Uterus (tissue), 4 donors: ENCODE data around the gene DNAJB14. TPM values are rescaled to one million over a fixed set of nuclear protein-coding genes. Genes with fewer than 3 reads are reported as not detected.

Experiments
- DNase-seq, 2 donors: peaks; one replicate each; pipeline ENCODE4 v3.0.0-alpha.2; 2019 to 2020
- H3K27ac ChIP-seq, 2 donors: fragments of 200-600 bp; sonication (generic); 1 replicate in 1 of 2; 2 replicates in 1 of 2; pipeline ENCODE4 v1.5.1; 2016 to 2018
- H3K27me3 ChIP-seq, 2 donors: fragments of 200-600 bp; sonication (generic); one replicate each; pipeline ENCODE4 v1.5.1; 2018 to 2019; ENCODE audit warnings: control low read depth in 1 of 2
- H3K36me3 ChIP-seq, 2 donors: fragments of 200-600 bp; sonication (generic); one replicate each; pipeline ENCODE4 v1.5.1; 2019; ENCODE audit warnings: control low read depth in 1 of 2
- H3K4me1 ChIP-seq, 2 donors: fragments of 200-600 bp; sonication (generic); one replicate each; pipeline ENCODE4 v1.5.1; 2018 to 2019; ENCODE audit warnings: control low read depth in 1 of 2
- H3K4me3 ChIP-seq, 2 donors: fragments of 200-600 bp; sonication (generic); 1 replicate in 1 of 2; 2 replicates in 1 of 2; pipeline ENCODE4 v1.5.1; 2018 to 2019; ENCODE audit warnings: mild to moderate bottlenecking in 1 of 2
- H3K9me3 ChIP-seq, 2 donors: fragments of 200-600 bp; sonication (generic); one replicate each; pipeline ENCODE4 v1.5.1; 2019; ENCODE audit warnings: control low read depth in 1 of 2
- POLR2A ChIP-seq, 2 donors: fragments of 450-650 bp; IDR thresholded peaks; one replicate each; pipeline ENCODE4 v1.6.1; 2016; ENCODE audit warnings: antibody characterized with exemption in 2 of 2, mild to moderate bottlenecking in 1 of 2, moderate library complexity in 1 of 2
- intact Hi-C: fragments of 100-400 bp; cut with DNase I; formaldehyde crosslinking; loops from one replicate; pipeline ENCODE4 v1.15.1; 2023; ENCODE audit warnings: low total_unique reads
- total RNA-seq, 4 donors: library from RNA; depleted of rRNA in 3 of 4; stranded (reverse); fragments of >200 nt in 3 of 4; gene quantifications; one replicate each; pipeline versions ENCODE4 v1.1.0 to v1.2.4, GENCODE V29; 2014 to 2023
- TF ChIP-seq, protein P1 (sequence below), 4 experiments: fragments of 200-600 bp in 2 of 4; fragments of 450-650 bp in 2 of 4; sonication (generic) in 2 of 4; IDR thresholded peaks; one replicate each; pipeline ENCODE4 v1.5.1; 2016 to 2019; ENCODE audit warnings: antibody characterized with exemption in 4 of 4, mild to moderate bottlenecking in 2 of 4, moderate library complexity in 1 of 4
- donor health status: DM: yes; HTN: yes; CAD: no.

DNAJB14 gene
- total RNA-seq, 4 donors from 2014 or later, result 33.5 to 151 (median 71.5) TPM

DNA sequence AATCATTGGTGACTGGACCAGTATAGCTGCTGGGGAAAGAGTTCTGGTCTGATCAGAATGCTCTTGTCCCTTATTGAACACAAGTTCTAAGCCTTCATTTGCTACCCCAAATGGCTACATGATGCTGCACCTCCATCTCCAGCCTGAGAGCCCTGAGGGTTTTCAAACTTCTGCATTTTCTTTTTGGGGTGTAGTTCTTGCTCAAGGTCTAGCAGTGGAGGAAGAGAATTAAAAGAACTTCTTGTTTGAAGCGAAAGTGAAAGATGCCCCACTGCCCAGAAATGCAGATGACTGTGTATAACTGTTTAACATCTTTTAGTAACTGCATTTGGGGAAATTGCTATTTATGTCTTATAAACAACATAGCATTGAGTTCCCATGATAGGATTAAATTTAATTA lies 90.7 kb downstream of the DNAJB14 start:
- DNase-seq, result no peak
- Histone ChIP-seq H3K4me3 (no peak overlapping the region), H3K27ac (peak overlapping the region in 1 of 2 donors; percentile 62), H3K4me1 (no peaks in the 10 kb centered on the region), H3K36me3 (no peaks in the 10 kb centered on the region), H3K27me3 (no peaks in the 10 kb centered on the region), H3K9me3 (no peaks in the 10 kb centered on the region)
- intact Hi-C loops, result no loop called here
- TF ChIP-seq POLR2A (IDR thresholded peaks at IDR 0.05), result no peak
- TF ChIP-seq, protein P1, sequence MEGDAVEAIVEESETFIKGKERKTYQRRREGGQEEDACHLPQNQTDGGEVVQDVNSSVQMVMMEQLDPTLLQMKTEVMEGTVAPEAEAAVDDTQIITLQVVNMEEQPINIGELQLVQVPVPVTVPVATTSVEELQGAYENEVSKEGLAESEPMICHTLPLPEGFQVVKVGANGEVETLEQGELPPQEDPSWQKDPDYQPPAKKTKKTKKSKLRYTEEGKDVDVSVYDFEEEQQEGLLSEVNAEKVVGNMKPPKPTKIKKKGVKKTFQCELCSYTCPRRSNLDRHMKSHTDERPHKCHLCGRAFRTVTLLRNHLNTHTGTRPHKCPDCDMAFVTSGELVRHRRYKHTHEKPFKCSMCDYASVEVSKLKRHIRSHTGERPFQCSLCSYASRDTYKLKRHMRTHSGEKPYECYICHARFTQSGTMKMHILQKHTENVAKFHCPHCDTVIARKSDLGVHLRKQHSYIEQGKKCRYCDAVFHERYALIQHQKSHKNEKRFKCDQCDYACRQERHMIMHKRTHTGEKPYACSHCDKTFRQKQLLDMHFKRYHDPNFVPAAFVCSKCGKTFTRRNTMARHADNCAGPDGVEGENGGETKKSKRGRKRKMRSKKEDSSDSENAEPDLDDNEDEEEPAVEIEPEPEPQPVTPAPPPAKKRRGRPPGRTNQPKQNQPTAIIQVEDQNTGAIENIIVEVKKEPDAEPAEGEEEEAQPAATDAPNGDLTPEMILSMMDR (IDR thresholded peaks at IDR 0.05), result no peak

DNA sequence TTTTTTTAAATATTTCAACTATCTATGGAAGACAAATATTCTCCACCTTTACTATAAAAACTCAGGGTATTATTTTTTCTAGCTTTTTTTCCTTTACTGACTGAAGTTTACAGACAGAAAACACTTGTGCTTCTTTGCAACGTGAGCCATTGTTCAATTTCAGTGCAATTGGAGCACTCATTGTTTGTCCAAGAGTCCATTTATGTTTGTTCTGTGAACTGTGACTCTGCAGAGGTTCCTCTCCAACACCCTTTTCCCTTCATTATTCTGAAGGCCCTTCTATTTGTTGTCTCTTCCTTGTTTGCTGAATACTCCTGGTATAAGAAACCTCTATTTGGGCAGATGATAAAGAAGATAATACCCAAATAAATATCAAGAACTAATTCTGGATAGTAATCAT lies 92.4 kb downstream of the DNAJB14 start:
- Histone ChIP-seq H3K4me1 (no peaks in the 10 kb centered on the region), H3K9me3 (no peaks in the 10 kb centered on the region), H3K27me3 (no peaks in the 10 kb centered on the region), H3K4me3 (no peak overlapping the region), H3K36me3 (no peaks in the 10 kb centered on the region), H3K27ac (no peak overlapping the region)
- intact Hi-C loops, result no loop called here
- DNase-seq, result no peak
- TF ChIP-seq POLR2A (IDR thresholded peaks at IDR 0.05), result no peak
- TF ChIP-seq, protein P1 (IDR thresholded peaks at IDR 0.05), result no peak

DNA sequence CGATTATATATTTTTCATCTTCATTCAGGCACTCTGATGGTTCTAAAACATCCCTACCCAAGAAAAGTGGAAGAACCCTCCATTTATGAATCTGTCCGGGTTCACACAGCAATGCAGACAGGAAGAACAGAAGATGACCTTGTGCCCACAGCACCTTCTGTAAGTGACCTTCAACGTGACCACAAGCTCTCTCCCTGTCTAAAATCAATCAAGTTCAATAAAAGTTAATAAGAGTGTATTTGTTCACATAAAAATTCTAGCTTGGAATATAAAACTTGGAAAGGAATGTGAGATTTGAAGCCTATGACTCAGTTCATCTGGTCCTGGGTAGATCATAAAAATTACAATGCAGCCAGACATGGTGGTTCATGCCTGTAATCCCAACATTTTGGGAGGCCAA lies 93.2 kb downstream of the DNAJB14 start:
- intact Hi-C loops, result no loop called here
- H3K9me3 ChIP-seq, result no peaks in the 10 kb centered on the region
- DNase-seq, result no peak
- TF ChIP-seq POLR2A (IDR thresholded peaks at IDR 0.05), result no peak
- TF ChIP-seq, protein P1 (IDR thresholded peaks at IDR 0.05), result no peak
- H3K27me3 ChIP-seq, result no peaks in the 10 kb centered on the region
- no peak overlapping the region for H3K27ac ChIP-seq
- no peaks in the 10 kb centered on the region for H3K4me1 ChIP-seq
- H3K36me3 ChIP-seq, result no peaks in the 10 kb centered on the region
- H3K4me3 ChIP-seq, result no peak overlapping the region

GRCh38 chr4:99852199-99852749 lies 94.1 kb downstream of the DNAJB14 start:
- H3K4me3 ChIP-seq, result no peak overlapping the region
- no peaks in the 10 kb centered on the region for H3K4me1 ChIP-seq
- TF ChIP-seq POLR2A (IDR thresholded peaks at IDR 0.05), result no peak
- TF ChIP-seq, protein P1 (IDR thresholded peaks at IDR 0.05), result no peak
- no peak overlapping the region for H3K27ac ChIP-seq
- intact Hi-C loops, result no loop called here
- no peaks in the 10 kb centered on the region for H3K27me3 ChIP-seq
- DNase-seq, result no peak
- H3K36me3 ChIP-seq, result no peaks in the 10 kb centered on the region
- no peaks in the 10 kb centered on the region for H3K9me3 ChIP-seq

DNA sequence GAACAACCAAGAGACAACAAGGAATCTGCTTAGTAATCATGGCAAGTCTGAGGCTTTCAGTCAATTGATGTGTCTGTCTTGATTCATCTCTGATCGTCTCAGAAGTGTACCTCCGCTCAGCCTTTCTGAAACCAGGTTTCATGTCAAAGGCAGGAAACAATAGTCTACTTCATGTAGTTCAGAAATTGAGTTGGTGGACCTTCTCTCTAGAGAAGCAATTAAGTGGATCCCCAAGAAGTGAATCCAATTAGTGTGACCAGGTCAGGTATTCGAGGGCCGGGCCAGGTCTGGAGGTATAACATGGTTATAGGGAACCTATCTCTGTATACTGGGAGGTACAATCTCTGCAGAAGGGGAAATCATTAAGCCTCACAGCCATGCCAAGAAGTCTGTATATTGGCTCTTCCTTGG lies 97.8 kb downstream of the DNAJB14 start:
- H3K4me1 ChIP-seq, result no peaks in the 10 kb centered on the region
- TF ChIP-seq POLR2A (IDR thresholded peaks at IDR 0.05), result no peak
- TF ChIP-seq, protein P1 (IDR thresholded peaks at IDR 0.05), result no peak
- intact Hi-C loops, result no loop called here
- no peaks in the 10 kb centered on the region for H3K36me3 ChIP-seq
- DNase-seq, result no peak
- H3K4me3 ChIP-seq, result no peak overlapping the region
- no peak overlapping the region for H3K27ac ChIP-seq
- H3K27me3 ChIP-seq, result no peaks in the 10 kb centered on the region
- no peaks in the 10 kb centered on the region for H3K9me3 ChIP-seq
